Panc1 (cell line): ENCODE measurements around the gene RGS3. TPM values are rescaled to one million over a fixed set of nuclear protein-coding genes. Genes with fewer than 3 reads are reported as not detected.

ENCODE experiments used
- ATAC-seq: fragments of 200-7000 bp; cut with Tn5 transposase; 2 replicates; pipeline ENCODE4 v1.9.1; 2020; ENCODE audit warnings: mild to moderate bottlenecking, moderate library complexity
- BruUV-seq: library from RNA; stranded (reverse); fragments of 400-500 nt; replicated peaks from 2 replicates; lab custom pipeline; 2021; lab: Mats Ljungman, UMichigan
- CTCF ChIA-PET: fragments of 300-600 bp; sonication (Branson Sonifier 250); formaldehyde crosslinking; loops from one replicate; lab custom pipeline; 2022; ENCODE audit warnings: antibody characterized with exemption; lab: Charles Lee
- POLR2A ChIA-PET: fragments of 300-600 bp; sonication (Branson Sonifier 250); formaldehyde crosslinking; loops from one replicate; lab custom pipeline; 2022; ENCODE audit warnings: antibody characterized with exemption; lab: Charles Lee
- DNase-seq: peaks from one replicate; pipeline ENCODE4 v3.0.0-alpha.2; 2010; ENCODE audit warnings: low read depth, low spot score
- H3K27ac ChIP-seq: 2 replicates; pipeline ENCODE4 v1.5.1; 2011; ENCODE audit warnings: mild to moderate bottlenecking, low read length, inconsistent platforms
- H3K27me3 ChIP-seq: fragments of 200-500 bp; sonication (Bioruptor generic); 2 replicates; pipeline ENCODE4 v1.6.0; 2014; ENCODE audit warnings: low read length, inconsistent platforms; ENCODE audit not compliant: control insufficient read depth, insufficient read depth
- H3K36me3 ChIP-seq: fragments of 200-500 bp; sonication (Bioruptor generic); 2 replicates; pipeline ENCODE4 v1.5.1; 2014; ENCODE audit warnings: inconsistent platforms, mild to moderate bottlenecking, low read length, moderate library complexity; ENCODE audit not compliant: control insufficient read depth, insufficient read depth
- H3K4me1 ChIP-seq: 2 replicates; pipeline ENCODE4 v1.5.1; 2011; ENCODE audit warnings: inconsistent platforms, mild to moderate bottlenecking, low read length, moderate library complexity; ENCODE audit not compliant: control insufficient read depth, insufficient read depth
- H3K4me3 ChIP-seq, 2 experiments: 2 replicates each; pipeline ENCODE4 v1.5.1; 2011 to 2012; ENCODE audit warnings: low read depth in 2 of 2, low read length in 2 of 2, mild to moderate bottlenecking in 2 of 2, inconsistent platforms in 1 of 2, moderate library complexity in 1 of 2
- H3K9me3 ChIP-seq: fragments of 200-500 bp; sonication (Bioruptor generic); 2 replicates; pipeline ENCODE4 v1.5.1; 2014; ENCODE audit warnings: low read depth, mild to moderate bottlenecking, inconsistent platforms, low read length, moderate library complexity; ENCODE audit not compliant: control insufficient read depth, insufficient read depth
- POLR2AphosphoS5 ChIP-seq: IDR thresholded peaks from 2 replicates; pipeline ENCODE4 v1.6.1; 2012; ENCODE audit warnings: mild to moderate bottlenecking, low read depth, low read length, moderate library complexity
- SIN3A ChIP-seq: IDR thresholded peaks from 2 replicates; pipeline ENCODE4 v1.6.1; 2012; ENCODE audit warnings: low read depth, mild to moderate bottlenecking, low read length, moderate library complexity, borderline replicate concordance; ENCODE audit not compliant: insufficient read depth
- TCF7L2 ChIP-seq: IDR thresholded peaks from 2 replicates; pipeline ENCODE4 v1.6.1; 2011; ENCODE audit warnings: mild to moderate bottlenecking, low read depth, low read length, inconsistent platforms
- in situ Hi-C: cut with HindIII; loops from 2 replicates; pipeline ENCODE4 v1.10.0; 2016; ENCODE audit warnings: low sequenced_read_pairs, low pct_unique_long_range_greater_than_20kb
- intact Hi-C: fragments of 100-400 bp; cut with micrococcal nuclease; formaldehyde crosslinking; loops from one replicate; pipeline ENCODE4 v1.10.0; 2022; ENCODE audit not compliant: unreplicated experiment
- total RNA-seq: library from RNA; stranded (reverse); gene quantifications from one replicate; pipeline ENCODE4 v1.2.1, GENCODE V29; 2021; ENCODE audit not compliant: unreplicated experiment
- TF ChIP-seq, protein P1 (sequence below): fragments of 450-650 bp; IDR thresholded peaks from 2 replicates; pipeline ENCODE4 v1.5.1; 2017; ENCODE audit warnings: mild to moderate bottlenecking
- TF ChIP-seq, protein P2 (sequence below), 2 experiments: IDR thresholded peaks; 2 replicates each; pipeline ENCODE4 v1.6.1; 2011 to 2012; ENCODE audit warnings: low read depth in 2 of 2, control low read depth in 1 of 2, low read length in 1 of 2, mild to moderate bottlenecking in 1 of 2, moderate library complexity in 1 of 2; ENCODE audit not compliant: insufficient read depth in 1 of 2

The RGS3 gene
- total RNA-seq, 1 experiment from 2014 or later, result 15.1 TPM

DNA sequence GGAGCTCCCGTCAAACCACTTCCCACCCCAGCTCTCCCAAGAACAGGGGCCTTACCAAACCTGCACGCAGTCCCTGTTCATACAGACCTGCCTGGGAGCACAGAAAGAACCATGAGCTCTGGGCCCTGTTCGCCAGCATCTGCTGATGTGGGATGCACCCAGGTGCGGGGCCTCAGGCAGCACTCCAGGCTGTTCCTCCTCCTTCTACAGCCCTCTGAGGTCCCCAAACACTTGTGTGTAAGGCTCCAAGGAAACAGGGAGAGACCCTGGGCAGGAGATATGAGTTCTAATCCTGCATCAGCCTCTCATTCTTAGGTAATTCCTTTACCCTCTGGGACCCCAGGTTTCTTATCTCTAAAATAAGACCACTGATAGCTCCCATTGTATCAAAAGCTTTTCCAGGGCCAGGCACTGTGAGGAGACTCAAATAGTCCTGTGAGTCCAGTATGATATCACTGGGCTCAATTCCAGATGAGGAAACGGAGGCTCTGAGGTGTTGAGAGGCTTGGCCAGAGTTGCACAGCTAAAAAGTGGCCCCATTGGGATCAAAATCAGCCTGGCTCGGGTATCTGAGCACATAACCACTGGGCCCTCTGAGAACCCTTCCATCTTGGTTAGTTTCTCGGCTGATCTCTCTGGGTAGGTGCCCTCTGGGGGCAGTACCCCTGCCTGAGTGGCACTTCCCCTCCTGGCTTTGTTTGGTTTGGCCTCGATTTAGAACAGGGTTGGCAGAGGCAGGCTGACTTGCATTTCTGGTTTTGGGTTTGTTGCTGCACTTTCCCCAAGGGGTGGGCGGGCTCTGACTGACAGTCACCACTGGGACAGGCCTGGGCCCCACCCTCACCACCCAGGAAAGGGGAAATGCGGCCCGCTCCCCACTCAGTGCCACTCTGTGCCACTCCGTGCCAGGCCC lies 116.8 kb downstream of the RGS3 start:
- Histone ChIP-seq H3K36me3 (no peaks in the 10 kb centered on the region), H3K4me3 (no peak overlapping the region), H3K27me3 (no peaks in the 10 kb centered on the region), H3K9me3 (no peaks in the 10 kb centered on the region), H3K4me1 (peaks cover 16% of the 10 kb centered on the region), H3K27ac (no peak overlapping the region)
- DNase-seq (no peak), ATAC-seq (no peak)
- intact Hi-C loops (no loop called here), in situ Hi-C loops (no loop called here)
- ChIA-PET CTCF (no interaction called here), POLR2A (no interaction called here)
- no TSS peak for BruUV-seq
- no peak for TF ChIP-seq POLR2AphosphoS5
- TF ChIP-seq, protein P1, sequence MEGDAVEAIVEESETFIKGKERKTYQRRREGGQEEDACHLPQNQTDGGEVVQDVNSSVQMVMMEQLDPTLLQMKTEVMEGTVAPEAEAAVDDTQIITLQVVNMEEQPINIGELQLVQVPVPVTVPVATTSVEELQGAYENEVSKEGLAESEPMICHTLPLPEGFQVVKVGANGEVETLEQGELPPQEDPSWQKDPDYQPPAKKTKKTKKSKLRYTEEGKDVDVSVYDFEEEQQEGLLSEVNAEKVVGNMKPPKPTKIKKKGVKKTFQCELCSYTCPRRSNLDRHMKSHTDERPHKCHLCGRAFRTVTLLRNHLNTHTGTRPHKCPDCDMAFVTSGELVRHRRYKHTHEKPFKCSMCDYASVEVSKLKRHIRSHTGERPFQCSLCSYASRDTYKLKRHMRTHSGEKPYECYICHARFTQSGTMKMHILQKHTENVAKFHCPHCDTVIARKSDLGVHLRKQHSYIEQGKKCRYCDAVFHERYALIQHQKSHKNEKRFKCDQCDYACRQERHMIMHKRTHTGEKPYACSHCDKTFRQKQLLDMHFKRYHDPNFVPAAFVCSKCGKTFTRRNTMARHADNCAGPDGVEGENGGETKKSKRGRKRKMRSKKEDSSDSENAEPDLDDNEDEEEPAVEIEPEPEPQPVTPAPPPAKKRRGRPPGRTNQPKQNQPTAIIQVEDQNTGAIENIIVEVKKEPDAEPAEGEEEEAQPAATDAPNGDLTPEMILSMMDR, result no peak
- TF ChIP-seq SIN3A, result no peak
- no peak for TF ChIP-seq TCF7L2
- TF ChIP-seq, protein P2, sequence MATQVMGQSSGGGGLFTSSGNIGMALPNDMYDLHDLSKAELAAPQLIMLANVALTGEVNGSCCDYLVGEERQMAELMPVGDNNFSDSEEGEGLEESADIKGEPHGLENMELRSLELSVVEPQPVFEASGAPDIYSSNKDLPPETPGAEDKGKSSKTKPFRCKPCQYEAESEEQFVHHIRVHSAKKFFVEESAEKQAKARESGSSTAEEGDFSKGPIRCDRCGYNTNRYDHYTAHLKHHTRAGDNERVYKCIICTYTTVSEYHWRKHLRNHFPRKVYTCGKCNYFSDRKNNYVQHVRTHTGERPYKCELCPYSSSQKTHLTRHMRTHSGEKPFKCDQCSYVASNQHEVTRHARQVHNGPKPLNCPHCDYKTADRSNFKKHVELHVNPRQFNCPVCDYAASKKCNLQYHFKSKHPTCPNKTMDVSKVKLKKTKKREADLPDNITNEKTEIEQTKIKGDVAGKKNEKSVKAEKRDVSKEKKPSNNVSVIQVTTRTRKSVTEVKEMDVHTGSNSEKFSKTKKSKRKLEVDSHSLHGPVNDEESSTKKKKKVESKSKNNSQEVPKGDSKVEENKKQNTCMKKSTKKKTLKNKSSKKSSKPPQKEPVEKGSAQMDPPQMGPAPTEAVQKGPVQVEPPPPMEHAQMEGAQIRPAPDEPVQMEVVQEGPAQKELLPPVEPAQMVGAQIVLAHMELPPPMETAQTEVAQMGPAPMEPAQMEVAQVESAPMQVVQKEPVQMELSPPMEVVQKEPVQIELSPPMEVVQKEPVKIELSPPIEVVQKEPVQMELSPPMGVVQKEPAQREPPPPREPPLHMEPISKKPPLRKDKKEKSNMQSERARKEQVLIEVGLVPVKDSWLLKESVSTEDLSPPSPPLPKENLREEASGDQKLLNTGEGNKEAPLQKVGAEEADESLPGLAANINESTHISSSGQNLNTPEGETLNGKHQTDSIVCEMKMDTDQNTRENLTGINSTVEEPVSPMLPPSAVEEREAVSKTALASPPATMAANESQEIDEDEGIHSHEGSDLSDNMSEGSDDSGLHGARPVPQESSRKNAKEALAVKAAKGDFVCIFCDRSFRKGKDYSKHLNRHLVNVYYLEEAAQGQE (IDR thresholded peaks at IDR 0.05; ENCODE audit: insufficient read depth in 1 of 2, low read depth in 2 of 2, low read length in 1 of 2), result no peak

DNA sequence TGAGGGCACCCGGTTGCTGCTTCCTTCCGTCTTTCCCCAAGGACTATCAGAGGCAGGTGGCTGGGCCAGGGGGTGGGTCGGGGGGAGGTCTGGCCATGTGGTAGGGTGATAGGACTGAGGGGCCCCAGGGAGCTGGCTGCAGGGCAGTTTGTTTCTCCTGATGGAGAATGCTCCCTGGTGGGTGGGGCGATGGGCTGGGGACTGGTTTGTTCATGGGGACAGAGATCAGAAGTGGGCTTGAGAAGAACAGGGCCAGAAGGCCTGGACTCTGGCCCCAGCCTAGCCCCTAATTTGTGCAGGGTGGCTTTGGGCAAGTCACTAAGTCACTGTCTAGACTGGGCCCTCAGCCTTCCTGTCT lies 117.4 kb downstream of the RGS3 start:
- no peak overlapping the region for H3K27ac ChIP-seq
- POLR2A ChIA-PET, result no interaction called here

More for the DNA sequence above, 117.4 kb downstream of the RGS3 start:
- Histone ChIP-seq H3K27me3 (no peaks in the 10 kb centered on the region), H3K4me1 (peaks cover 16% of the 10 kb centered on the region), H3K9me3 (no peaks in the 10 kb centered on the region), H3K36me3 (no peaks in the 10 kb centered on the region), H3K4me3 (no peak overlapping the region)
- no peak for TF ChIP-seq POLR2AphosphoS5
- TF ChIP-seq SIN3A, result no peak
- TF ChIP-seq TCF7L2, result no peak
- TF ChIP-seq, protein P2 (IDR thresholded peaks at IDR 0.05; ENCODE audit: insufficient read depth in 1 of 2, low read depth in 2 of 2, low read length in 1 of 2), result no peak
- TF ChIP-seq, protein P1, result no peak
- no TSS peak for BruUV-seq
- no peak for DNase-seq
- CTCF ChIA-PET, result no interaction called here
- intact Hi-C loops, result no loop called here
- no peak for ATAC-seq
- in situ Hi-C loops, result no loop called here
